Prostate gland (tissue), 2 donors: ENCODE results near the gene TIMM23.
"Not testable (repeated sequence)": the region's sequence is repeated elsewhere in the genome, so short reads cannot be mapped to it uniquely, and the experiment has no call there.

Experiments used
- CTCF ChIP-seq, 4 experiments: fragments of 200-600 bp in 2 of 4; fragments of 450-650 bp in 2 of 4; sonication (generic) in 2 of 4; IDR thresholded peaks; 1 replicate in 3 of 4; 2 replicates in 1 of 4; pipeline ENCODE4 v1.5.1; 2016 to 2019; ENCODE audit warnings: antibody characterized with exemption in 4 of 4, mild to moderate bottlenecking in 2 of 4, moderate library complexity in 2 of 4
- POLR2A ChIP-seq: fragments of 450-650 bp; IDR thresholded peaks from one replicate; pipeline ENCODE4 v1.6.1; 2016; ENCODE audit warnings: antibody characterized with exemption, mild to moderate bottlenecking
- POLR2AphosphoS5 ChIP-seq: sonication (generic); formaldehyde crosslinking; IDR thresholded peaks from one replicate; pipeline ENCODE4 v1.6.1; 2017; ENCODE audit warnings: antibody characterized with exemption

- not testable (repeated sequence) for TF ChIP-seq CTCF (IDR thresholded peaks at IDR 0.05); POLR2A; POLR2AphosphoS5
These were observed 13.3 kb downstream of the TIMM23 start for GRCh38 chr10:45985590-45985989.
